A673 (cell line): ENCODE data around the gene DEFB126. TPM values are rescaled to one million over a fixed set of nuclear protein-coding genes. Genes with fewer than 3 reads are reported as not detected.

Experiments used
- BruUV-seq: library from RNA; stranded (reverse); fragments of 400-500 nt; replicated peaks from 2 replicates; lab custom pipeline; 2021; lab: Mats Ljungman, UMichigan
- CTCF ChIA-PET: fragments of 300-600 bp; sonication (Branson Sonifier 250); formaldehyde crosslinking; loops from one replicate; lab custom pipeline; 2022; ENCODE audit warnings: antibody characterized with exemption; lab: Charles Lee
- POLR2A ChIA-PET: fragments of 300-600 bp; sonication (Branson Sonifier 250); formaldehyde crosslinking; loops from one replicate; lab custom pipeline; 2022; ENCODE audit warnings: antibody characterized with exemption; ENCODE audit not compliant: low non-redundant PET; lab: Charles Lee
- DNase-seq: peaks from one replicate; pipeline ENCODE4 v3.0.0-alpha.2; 2015; ENCODE audit warnings: low spot score
- H3K27ac ChIP-seq: fragments of 200-600 bp; sonication (generic); 2 replicates; pipeline ENCODE4 v1.5.1; 2016; ENCODE audit warnings: mixed run types, low read depth, mild to moderate bottlenecking, mixed read lengths, antibody characterized with exemption, low read length; ENCODE audit not compliant: poor library complexity, severe bottlenecking
- H3K27me3 ChIP-seq: fragments of 200-600 bp; sonication (generic); replicated peaks from 2 replicates; pipeline ENCODE4 v1.6.1; 2017; ENCODE audit warnings: mixed run types, low read depth, mild to moderate bottlenecking, mixed read lengths, antibody characterized with exemption, low read length; ENCODE audit not compliant: insufficient read depth, poor library complexity
- H3K36me3 ChIP-seq: fragments of 200-600 bp; sonication (generic); 2 replicates; pipeline ENCODE4 v1.6.1; 2016; ENCODE audit warnings: mixed run types, mild to moderate bottlenecking, mixed read lengths, antibody characterized with exemption, low read length; ENCODE audit not compliant: insufficient read depth, poor library complexity, severe bottlenecking
- H3K4me1 ChIP-seq: fragments of 200-600 bp; sonication (generic); 2 replicates; pipeline ENCODE4 v1.6.1; 2017; ENCODE audit warnings: mixed run types, mild to moderate bottlenecking, mixed read lengths, antibody characterized with exemption, low read length; ENCODE audit not compliant: insufficient read depth, poor library complexity, severe bottlenecking
- H3K4me3 ChIP-seq: fragments of 200-600 bp; sonication (generic); 2 replicates; pipeline ENCODE4 v1.5.1; 2016; ENCODE audit warnings: low read depth, mixed run types, mild to moderate bottlenecking, mixed read lengths, low read length; ENCODE audit not compliant: poor library complexity, severe bottlenecking
- H3K9me3 ChIP-seq: fragments of 200-600 bp; sonication (generic); 2 replicates; pipeline ENCODE4 v1.6.1; 2016; ENCODE audit warnings: mixed run types, low read depth, mild to moderate bottlenecking, mixed read lengths, antibody characterized with exemption, low read length; ENCODE audit not compliant: poor library complexity, severe bottlenecking
- EZH2 ChIP-seq: fragments of 200-600 bp; sonication (generic); IDR thresholded peaks from 2 replicates; pipeline ENCODE4 v1.6.1; 2017; ENCODE audit warnings: borderline replicate concordance, low read depth, mild to moderate bottlenecking, mixed read lengths, antibody characterized with exemption, low read length; ENCODE audit not compliant: poor library complexity, severe bottlenecking
- intact Hi-C: fragments of 100-400 bp; cut with micrococcal nuclease; formaldehyde crosslinking; loops from one replicate; pipeline ENCODE4 v1.10.0; 2022; ENCODE audit not compliant: unreplicated experiment
- total RNA-seq: library from RNA; stranded (reverse); gene quantifications from 2 replicates; pipeline ENCODE4 v1.2.3, GENCODE V29; 2021
- TF ChIP-seq, protein P1 (sequence below): fragments of 300-800, 200-600 bp; sonication (generic); conservative IDR thresholded peaks from 2 replicates; pipeline ENCODE4 v1.5.1; 2017; ENCODE audit warnings: low read depth, mild to moderate bottlenecking, antibody characterized with exemption, low read length, moderate library complexity, mixed read lengths

DEFB126 gene
- total RNA-seq, 1 experiment from 2014 or later, result not detected

DNA sequence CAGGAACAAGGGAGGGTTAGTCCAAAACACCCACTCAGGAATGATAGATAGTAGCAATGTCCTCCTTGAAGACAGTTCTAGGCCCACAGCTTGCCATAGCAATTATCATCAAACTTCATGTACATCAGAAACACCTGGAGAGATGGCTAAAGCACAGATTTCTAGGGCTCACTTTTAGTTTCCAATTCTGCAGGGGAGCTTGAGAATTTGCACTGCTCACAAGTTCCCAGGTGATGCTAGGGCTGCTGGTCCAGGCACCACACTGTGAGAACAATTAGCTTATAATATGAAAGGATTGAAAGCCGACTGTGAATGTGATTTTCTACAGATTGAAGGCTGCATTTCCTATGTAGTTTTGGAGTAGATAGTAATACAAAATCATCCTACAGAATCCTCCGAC, 3.5 kb downstream of the DEFB126 start:
- H3K4me3 ChIP-seq, result no peak overlapping the region
- BruUV-seq, result no TSS peak

DNA sequence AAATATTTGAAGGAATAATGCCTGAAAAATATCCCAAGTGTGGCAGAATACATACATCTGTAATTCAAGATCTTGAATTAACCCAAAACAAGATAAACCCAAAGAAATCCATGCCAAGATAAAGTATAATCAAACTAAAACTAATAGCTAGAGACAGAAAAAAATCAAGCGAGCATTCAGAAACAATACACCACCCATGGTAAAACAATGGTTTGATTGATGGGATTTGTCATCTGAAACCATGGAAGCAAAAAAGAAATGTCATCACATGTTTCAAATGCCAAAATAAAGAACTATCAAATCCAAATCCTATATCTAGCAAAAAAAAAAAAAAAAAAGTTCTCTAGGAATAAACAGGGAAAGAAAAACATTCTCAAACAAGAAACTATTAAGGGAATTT, 9.7 kb downstream of the DEFB126 start:
- BruUV-seq, result no TSS peak
- no peak overlapping the region for H3K4me3 ChIP-seq
- ChIA-PET POLR2A (no interaction called here), CTCF (no interaction called here)
- H3K27me3 ChIP-seq, result peaks cover 16% of the 10 kb centered on the region
- TF ChIP-seq, protein P1, sequence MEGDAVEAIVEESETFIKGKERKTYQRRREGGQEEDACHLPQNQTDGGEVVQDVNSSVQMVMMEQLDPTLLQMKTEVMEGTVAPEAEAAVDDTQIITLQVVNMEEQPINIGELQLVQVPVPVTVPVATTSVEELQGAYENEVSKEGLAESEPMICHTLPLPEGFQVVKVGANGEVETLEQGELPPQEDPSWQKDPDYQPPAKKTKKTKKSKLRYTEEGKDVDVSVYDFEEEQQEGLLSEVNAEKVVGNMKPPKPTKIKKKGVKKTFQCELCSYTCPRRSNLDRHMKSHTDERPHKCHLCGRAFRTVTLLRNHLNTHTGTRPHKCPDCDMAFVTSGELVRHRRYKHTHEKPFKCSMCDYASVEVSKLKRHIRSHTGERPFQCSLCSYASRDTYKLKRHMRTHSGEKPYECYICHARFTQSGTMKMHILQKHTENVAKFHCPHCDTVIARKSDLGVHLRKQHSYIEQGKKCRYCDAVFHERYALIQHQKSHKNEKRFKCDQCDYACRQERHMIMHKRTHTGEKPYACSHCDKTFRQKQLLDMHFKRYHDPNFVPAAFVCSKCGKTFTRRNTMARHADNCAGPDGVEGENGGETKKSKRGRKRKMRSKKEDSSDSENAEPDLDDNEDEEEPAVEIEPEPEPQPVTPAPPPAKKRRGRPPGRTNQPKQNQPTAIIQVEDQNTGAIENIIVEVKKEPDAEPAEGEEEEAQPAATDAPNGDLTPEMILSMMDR, result no peak
- TF ChIP-seq EZH2, result no peak
- H3K4me1 ChIP-seq, result no peaks in the 10 kb centered on the region
- DNase-seq, result no peak
- no peaks in the 10 kb centered on the region for H3K36me3 ChIP-seq
- intact Hi-C loops, result no loop called here
- no peaks in the 10 kb centered on the region for H3K9me3 ChIP-seq
- no peak overlapping the region for H3K27ac ChIP-seq

More for the DNA sequence above, 3.5 kb downstream of the DEFB126 start:
- intact Hi-C loops, result no loop called here
- Histone ChIP-seq H3K4me1 (no peaks in the 10 kb centered on the region), H3K36me3 (no peaks in the 10 kb centered on the region), H3K9me3 (no peaks in the 10 kb centered on the region), H3K27ac (no peak overlapping the region), H3K27me3 (peaks cover 63% of the 10 kb centered on the region)
- no peak for DNase-seq
- ChIA-PET CTCF (no interaction called here), POLR2A (no interaction called here)
- TF ChIP-seq, protein P1, result no peak
- no peak for TF ChIP-seq EZH2

DNA sequence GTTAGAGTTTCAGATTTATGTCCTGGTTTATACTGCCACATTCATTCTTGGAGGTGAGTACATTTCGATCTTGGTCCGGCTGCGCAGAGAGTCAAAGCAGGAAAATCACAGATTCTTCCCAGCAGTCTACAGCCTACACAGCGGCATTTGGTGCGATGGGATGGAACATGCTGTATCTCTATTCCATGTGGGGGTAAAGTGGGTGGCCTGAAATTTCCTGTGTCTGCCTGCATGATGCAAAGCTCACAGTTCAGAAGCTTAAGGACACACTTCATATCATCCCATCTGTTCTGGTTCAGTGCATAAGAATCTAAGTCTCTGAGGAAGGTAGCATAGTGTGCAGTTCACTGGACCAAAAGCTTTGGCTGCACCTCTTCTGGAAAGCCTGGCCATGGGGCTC, 14.8 kb downstream of the DEFB126 start, which contains the start of gene DEFB127:
TSS of gene DEFB127 (plus strand) at position 301 of the 400 bp plus-strand sequence. CDS start at position 392, 91 bp downstream.
- H3K27ac ChIP-seq, result no peak within 1 kb of the TSS
- no peak for TF ChIP-seq EZH2
- TF ChIP-seq, protein P1, result no peak
- DNase-seq, result no peak
- H3K27me3 ChIP-seq, result peaks cover 27% of the 10 kb centered on the region
- H3K9me3 ChIP-seq, result no peaks in the 10 kb centered on the region
- H3K36me3 ChIP-seq, result no peaks in the 10 kb centered on the region
- H3K4me3 ChIP-seq, result no peak within 1 kb of the TSS
- ChIA-PET POLR2A (no interaction called here), CTCF (no interaction called here)
- intact Hi-C loops, result no loop called here
- H3K4me1 ChIP-seq, result no peaks in the 10 kb centered on the region
- no TSS peak for BruUV-seq
